ENCODE results near the gene TOP3A.
"Not testable (repeated sequence)": the region's sequence is repeated elsewhere in the genome, so short reads cannot be mapped to it uniquely, and the experiment has no call there.

TOP3A gene

GRCh38 chr17:18309202-18309601 is 5.6 kb downstream of the TOP3A start:
- no peak for DNase-seq
- no peak overlapping the region for H3K4me3 ChIP-seq (ENCODE audit: low read depth, low read length)
- no peaks in the 10 kb centered on the region for H3K9me3 ChIP-seq
- no peak for TF ChIP-seq CTCF (IDR thresholded peaks at IDR 0.05; ENCODE audit: low read depth, low read length)
- no peaks in the 10 kb centered on the region for H3K27me3 ChIP-seq
- H3K4me1 ChIP-seq = no peaks in the 10 kb centered on the region
- peaks cover 33% of the 10 kb centered on the region for H3K36me3 ChIP-seq

- H3K4me3 ChIP-seq (ENCODE audit: low read depth, low read length); H3K9me3 ChIP-seq; DNase-seq; H3K27me3 ChIP-seq; H3K4me1 ChIP-seq: not testable (repeated sequence)
- H3K36me3 ChIP-seq = peaks cover 22% of the 10 kb centered on the region
Observed at GRCh38 chr17:18303206-18303605, 11.6 kb downstream of the TOP3A start.

- no peak for TF ChIP-seq CTCF (IDR thresholded peaks at IDR 0.05; ENCODE audit: low read depth, low read length)
- H3K9me3 ChIP-seq = no peaks in the 10 kb centered on the region
- no peaks in the 10 kb centered on the region for H3K27me3 ChIP-seq
- no peak overlapping the region for H3K4me3 ChIP-seq (ENCODE audit: low read depth, low read length)
- H3K36me3 ChIP-seq = peaks cover 16% of the 10 kb centered on the region
- DNase-seq = no peak
- H3K4me1 ChIP-seq = no peaks in the 10 kb centered on the region
Observed at GRCh38 chr17:18300725-18301480, 13.9 kb downstream of the TOP3A start.

GRCh38 chr17:18298061-18298460 is 16.7 kb downstream of the TOP3A start:
- not testable (repeated sequence) for H3K27me3 ChIP-seq; H3K4me1 ChIP-seq; H3K4me3 ChIP-seq (ENCODE audit: low read depth, low read length); H3K36me3 ChIP-seq; H3K9me3 ChIP-seq; DNase-seq

GRCh38 chr17:18291718-18292540 is 22.9 kb downstream of the TOP3A start:
- no peak for TF ChIP-seq CTCF (IDR thresholded peaks at IDR 0.05; ENCODE audit: low read depth, low read length)
- Histone ChIP-seq H3K27me3 (no peaks in the 10 kb centered on the region), H3K4me1 (no peaks in the 10 kb centered on the region), H3K9me3 (no peaks in the 10 kb centered on the region), H3K4me3 (ENCODE audit: low read depth, low read length) (no peak overlapping the region), H3K36me3 (peaks cover 19% of the 10 kb centered on the region)
- DNase-seq = no peak

GRCh38 chr17:18285296-18285695 is 29.5 kb downstream of the TOP3A start:
- TF ChIP-seq CTCF (IDR thresholded peaks at IDR 0.05; ENCODE audit: low read depth, low read length) = no peak
- Histone ChIP-seq H3K36me3 (peaks cover 42% of the 10 kb centered on the region), H3K4me1 (no peaks in the 10 kb centered on the region), H3K4me3 (ENCODE audit: low read depth, low read length) (no peak overlapping the region), H3K9me3 (no peaks in the 10 kb centered on the region), H3K27me3 (no peaks in the 10 kb centered on the region)
- DNase-seq = no peak

GRCh38 chr17:18281788-18282187 is 33.0 kb downstream of the TOP3A start:
- Histone ChIP-seq H3K36me3 (peaks cover 43% of the 10 kb centered on the region), H3K9me3 (no peaks in the 10 kb centered on the region), H3K4me1 (no peaks in the 10 kb centered on the region), H3K4me3 (ENCODE audit: low read depth, low read length) (no peak overlapping the region), H3K27me3 (no peaks in the 10 kb centered on the region)
- DNase-seq = no peak
- no peak for TF ChIP-seq CTCF (IDR thresholded peaks at IDR 0.05; ENCODE audit: low read depth, low read length)

Measured in BE2C (cell line).